Stimulated activated CD8-positive, alpha-beta memory T cell treated with anti-CD3 and anti-CD28 coated beads, Interleukin-7, amount 100 ng/mL, for 24 hours (primary cell): ENCODE data around the gene SPDYE3.
A peak's percentile ranks its signal among the peaks of the same experiment; 100 is the strongest.
"Not testable (repeated sequence)": the region's sequence is repeated elsewhere in the genome, so short reads cannot be mapped to it uniquely, and the experiment has no call there.

Experiments used
- DNase-seq: peaks from one replicate; pipeline ENCODE4 v3.0.0-alpha.2; 2020; ENCODE audit warnings: low read depth

Gene SPDYE3

GRCh38 chr7:100287191-100287969 lies 20.1 kb upstream of the SPDYE3 start:
- DNase-seq = not testable (repeated sequence)

DNA sequence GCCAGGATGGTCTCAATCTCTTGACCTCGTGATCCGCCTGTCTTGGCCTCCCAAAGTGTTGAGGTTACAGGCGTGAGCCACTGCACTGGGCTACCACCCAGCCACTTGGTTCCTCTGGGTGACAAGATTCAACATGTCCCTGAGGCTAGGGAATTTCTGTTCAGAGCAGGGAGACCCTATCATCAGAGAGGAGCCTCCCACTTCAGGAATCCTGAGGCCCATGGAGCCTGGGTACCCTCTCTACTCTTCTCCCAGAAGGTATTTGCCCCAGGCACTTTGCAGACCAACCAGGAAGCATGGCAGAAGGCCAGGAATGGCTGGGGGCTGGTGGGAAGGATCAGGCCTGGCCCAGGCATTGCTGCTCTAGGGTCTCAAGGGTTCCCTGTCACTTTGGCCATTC lies 19.2 kb upstream of the SPDYE3 start:
- DNase-seq = not testable (repeated sequence)

- not testable (repeated sequence) for DNase-seq
These were observed 15.3 kb upstream of the SPDYE3 start for GRCh38 chr7:100292162-100292561.

DNA sequence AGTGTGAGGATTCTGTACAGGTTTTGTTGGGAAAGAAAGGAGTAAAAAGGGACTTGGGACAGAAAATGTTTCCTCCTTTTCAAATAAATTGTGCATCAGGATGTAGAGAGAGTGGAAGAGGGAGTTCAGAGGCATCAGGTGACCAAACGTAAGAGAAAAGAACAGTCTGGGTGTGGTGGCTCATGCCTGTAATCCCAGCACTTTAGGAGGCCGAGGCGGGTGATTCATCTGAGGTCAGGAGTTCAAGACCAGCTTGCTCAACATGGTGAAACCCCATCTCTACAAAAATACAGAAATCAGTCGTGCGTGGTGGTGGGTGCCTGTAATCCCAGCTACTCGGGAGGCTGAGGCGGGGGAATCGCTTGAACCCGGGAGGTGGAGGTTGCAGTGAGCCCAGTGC lies 12.2 kb upstream of the SPDYE3 start:
- not testable (repeated sequence) for DNase-seq

- not testable (repeated sequence) for DNase-seq
These were observed 9.5 kb upstream of the SPDYE3 start for GRCh38 chr7:100297852-100298631.

GRCh38 chr7:100298632-100298895 lies 8.9 kb upstream of the SPDYE3 start:
- not testable (repeated sequence) for DNase-seq

- not testable (repeated sequence) for DNase-seq
These were observed 3.0 kb upstream of the SPDYE3 start for GRCh38 chr7:100304526-100304925.

GRCh38 chr7:100318329-100318728 lies 10.8 kb downstream of the SPDYE3 start:
- not testable (repeated sequence) for DNase-seq

GRCh38 chr7:100321648-100322047 lies 14.1 kb downstream of the SPDYE3 start:
- DNase-seq = not testable (repeated sequence)

DNA sequence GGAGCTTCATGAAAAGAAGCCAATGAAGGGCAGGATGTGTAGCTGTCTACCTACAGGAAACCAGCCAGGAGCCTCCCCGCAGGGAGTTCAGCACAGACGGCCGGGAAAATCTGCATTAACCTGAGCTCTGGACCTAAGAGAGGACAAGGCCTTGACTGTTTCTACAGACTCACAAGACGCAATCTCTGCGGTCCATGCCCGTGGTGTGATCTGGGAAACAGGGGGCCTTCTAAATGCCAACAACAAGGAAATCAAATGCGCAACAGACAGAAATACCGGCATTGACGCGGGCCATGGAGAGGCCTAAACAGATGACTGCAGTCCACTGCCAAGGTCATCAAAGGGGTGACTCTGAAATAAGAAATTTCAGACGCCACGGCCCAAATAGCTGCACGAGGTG lies 16.7 kb downstream of the SPDYE3 start:
- not testable (repeated sequence) for DNase-seq

DNA sequence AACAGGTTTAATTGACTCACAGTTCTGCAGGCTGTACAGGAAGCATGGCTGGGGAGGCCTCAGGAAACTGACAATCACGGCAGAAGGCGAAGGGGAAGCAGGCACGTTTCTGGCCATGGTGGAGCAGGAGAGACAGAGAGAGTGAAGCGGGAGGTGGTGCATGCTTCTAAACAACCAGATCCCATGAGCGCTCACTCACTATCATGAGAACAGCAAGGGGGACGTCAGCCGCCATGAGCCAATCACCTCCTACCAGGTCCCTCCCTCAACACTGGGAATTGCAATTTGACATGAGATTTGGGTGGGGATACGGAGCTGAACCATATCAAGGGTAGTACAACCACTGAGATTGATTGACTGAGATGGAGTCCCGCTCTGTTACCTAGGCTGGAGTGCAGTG lies 18.2 kb downstream of the SPDYE3 start:
- DNase-seq = not testable (repeated sequence)

GRCh38 chr7:100326914-100327313 lies 19.4 kb downstream of the SPDYE3 start:
- not testable (repeated sequence) for DNase-seq

- DNase-seq = peak; percentile 58
These were observed 28.3 kb downstream of the SPDYE3 start for GRCh38 chr7:100335566-100336466.

DNA sequence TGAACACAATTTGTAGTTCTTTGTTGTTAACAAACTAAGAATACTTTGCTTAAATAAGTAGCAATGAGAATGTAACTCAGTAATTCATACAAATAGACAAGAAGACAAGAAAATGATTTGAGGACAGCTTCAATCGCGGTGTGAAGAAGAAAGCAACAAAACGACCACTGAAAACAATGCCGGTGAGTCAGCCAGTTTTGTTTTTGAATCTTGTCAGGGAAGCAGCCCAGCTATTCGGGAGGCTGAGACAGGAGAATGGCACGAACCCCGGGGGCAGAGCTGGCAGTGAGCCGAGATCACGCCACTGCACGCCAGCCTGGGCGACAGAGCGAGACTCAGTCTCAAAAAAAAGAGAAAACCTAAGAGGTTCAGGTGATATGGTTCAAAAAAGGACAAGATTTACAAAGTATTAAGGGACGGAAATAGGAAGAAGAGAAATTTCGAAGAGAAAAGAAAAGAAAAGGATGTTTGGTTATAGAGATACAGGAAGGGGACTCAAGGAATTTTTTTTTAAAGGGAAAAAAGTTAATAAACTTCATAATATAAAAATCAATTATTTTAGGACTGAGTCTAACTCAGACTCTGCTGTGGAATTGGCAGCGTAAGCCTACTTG lies 30.7 kb downstream of the SPDYE3 start:
- not testable (repeated sequence) for DNase-seq

DNA sequence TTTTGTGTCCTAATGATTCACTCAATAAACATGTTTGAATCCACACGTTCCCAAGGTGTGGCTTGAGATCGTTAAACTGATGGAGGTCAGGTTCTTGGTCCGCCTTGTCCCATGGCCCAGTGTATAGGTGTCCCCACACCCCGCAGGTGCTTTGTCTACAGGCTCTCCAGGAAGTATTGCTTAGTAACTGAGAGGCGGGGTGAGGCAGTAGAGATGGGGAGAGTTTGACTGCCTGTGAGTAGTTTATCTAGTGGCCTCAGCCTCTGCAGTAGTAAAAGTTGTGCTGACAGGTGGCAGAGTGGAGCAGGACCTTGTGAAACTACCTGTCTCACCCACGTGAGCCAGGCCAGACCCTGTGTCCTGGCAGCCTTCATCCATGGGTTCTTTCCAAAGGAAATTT lies 33.8 kb downstream of the SPDYE3 start:
- not testable (repeated sequence) for DNase-seq

- no peak for DNase-seq
These were observed 35.3 kb downstream of the SPDYE3 start for GRCh38 chr7:100342765-100343164.

DNA sequence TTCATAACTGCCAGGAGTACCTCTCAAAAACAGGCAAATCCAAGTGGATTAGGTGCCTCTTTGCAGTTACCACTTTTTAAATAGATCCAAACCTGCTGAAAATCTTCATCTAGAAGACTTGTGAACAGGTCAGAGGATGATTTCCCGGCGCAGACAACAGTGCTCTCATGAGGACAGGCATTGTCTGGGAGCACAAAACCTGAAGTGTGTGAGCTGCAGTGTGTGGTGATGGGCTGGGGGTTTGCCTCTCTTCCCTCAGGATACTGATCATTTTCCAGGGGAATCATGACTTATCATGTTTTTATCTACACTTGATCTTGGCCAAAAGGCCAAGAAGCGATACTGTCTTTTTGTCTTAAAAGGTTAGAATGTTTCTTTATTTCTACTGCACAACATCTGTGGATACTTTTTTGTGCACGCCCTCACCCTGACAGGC lies 36.6 kb downstream of the SPDYE3 start:
- DNase-seq = not testable (repeated sequence)

GRCh38 chr7:100344560-100345287 lies 37.2 kb downstream of the SPDYE3 start:
- peak; percentile 55 for DNase-seq

GRCh38 chr7:100345288-100345672 lies 37.8 kb downstream of the SPDYE3 start:
- peak; percentile 45 for DNase-seq

DNA sequence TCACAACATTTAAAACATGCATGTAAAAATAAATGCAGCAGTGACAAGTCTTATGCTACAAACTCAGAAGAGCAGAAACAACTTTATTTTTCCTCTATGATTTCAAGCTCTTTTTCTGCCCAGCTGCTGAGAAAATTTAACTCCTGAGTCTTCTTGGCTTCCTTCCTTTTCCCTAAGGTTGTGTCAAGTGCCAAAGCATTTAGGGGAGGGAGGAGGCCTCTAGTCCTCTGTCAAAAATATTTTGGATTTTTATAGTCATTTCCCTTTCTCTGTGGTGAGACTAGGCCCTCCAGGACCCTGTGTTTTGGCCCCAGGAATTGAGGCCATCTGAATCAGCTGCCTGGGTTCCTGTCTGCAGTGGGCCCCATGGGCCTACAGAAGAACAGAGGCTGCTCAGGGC lies 39.4 kb downstream of the SPDYE3 start:
- DNase-seq = no peak

DNA sequence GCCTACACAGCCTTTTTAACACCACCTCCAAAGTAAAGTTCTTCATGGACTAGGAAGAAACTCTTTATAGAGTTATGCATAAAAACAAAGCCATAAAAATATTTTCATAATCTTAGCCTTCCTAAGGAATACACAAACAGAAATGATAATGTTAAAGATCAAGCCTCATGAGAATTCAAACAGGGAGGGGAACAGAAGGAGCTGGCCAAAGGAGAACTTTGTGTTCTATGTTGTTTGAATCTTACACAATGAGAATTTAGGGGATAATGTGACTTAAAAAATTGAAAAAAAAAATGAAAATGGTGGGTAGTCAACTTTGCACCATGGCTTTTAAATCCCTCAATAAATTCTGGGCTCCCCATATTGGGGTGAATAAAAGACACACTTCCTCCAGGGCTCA lies 41.3 kb downstream of the SPDYE3 start:
- DNase-seq = no peak
